Esophagus muscularis mucosa (tissue), 4 donors: ENCODE results near the gene SRP68. TPM values are rescaled to one million over a fixed set of nuclear protein-coding genes. Genes with fewer than 3 reads are reported as not detected.

Experiments used
- DNase-seq: peaks from one replicate; pipeline ENCODE4 v3.0.0-alpha.2; 2017; ENCODE audit errors: extremely low spot score
- H3K27ac ChIP-seq, 4 donors: fragments of 200-600 bp; sonication (generic); replicated peaks in 1 of 4; 1 replicate in 3 of 4; 2 replicates in 1 of 4; pipeline ENCODE4 v1.5.1; 2016 to 2019; ENCODE audit warnings: mild to moderate bottlenecking in 1 of 4
- H3K27me3 ChIP-seq, 4 donors: fragments of 200-600 bp; sonication (generic); one replicate each; pipeline versions ENCODE4 v1.5.1 to v1.6.0; 2016 to 2019
- H3K36me3 ChIP-seq, 4 donors: fragments of 200-600 bp; sonication (generic); one replicate each; pipeline ENCODE4 v1.5.1; 2016 to 2019
- H3K4me1 ChIP-seq, 4 donors: fragments of 200-600 bp; sonication (generic); one replicate each; pipeline ENCODE4 v1.5.1; 2016 to 2019
- H3K4me3 ChIP-seq, 4 donors: fragments of 200-600 bp; sonication (generic); 1 replicate in 2 of 4; 2 replicates in 2 of 4; pipeline ENCODE4 v1.5.1; 2016 to 2019; ENCODE audit warnings: mild to moderate bottlenecking in 4 of 4, moderate library complexity in 1 of 4
- H3K9me3 ChIP-seq, 4 donors: fragments of 200-600 bp; sonication (generic); 1 replicate in 3 of 4; 2 replicates in 1 of 4; pipeline ENCODE4 v1.5.1; 2016 to 2019
- EP300 ChIP-seq: sonication (generic); formaldehyde crosslinking; IDR thresholded peaks from one replicate; pipeline ENCODE4 v1.6.1; 2017; ENCODE audit warnings: antibody characterized with exemption
- POLR2A ChIP-seq: fragments of 450-650 bp; IDR thresholded peaks from one replicate; pipeline ENCODE4 v1.6.1; 2017; ENCODE audit warnings: antibody characterized with exemption, moderate library complexity, mild to moderate bottlenecking, low read depth
- POLR2AphosphoS5 ChIP-seq, 2 donors: sonication (generic); formaldehyde crosslinking; IDR thresholded peaks; one replicate each; pipeline ENCODE4 v1.6.1; 2017; ENCODE audit warnings: antibody characterized with exemption in 2 of 2
- WGBS: methylation state at CpG from one replicate; pipeline ENCODE4 v1.1.5; 2018; 5-methylcytosine and 5-hydroxymethylcytosine counted together
- intact Hi-C: fragments of 100-400 bp; cut with DNase I; formaldehyde crosslinking; loops from one replicate; pipeline ENCODE4 v1.15.1; 2023
- total RNA-seq, 4 donors: library from RNA; depleted of rRNA; stranded (reverse); fragments of >200 nt; gene quantifications; one replicate each; pipeline versions ENCODE4 v1.1.0 to v1.2.1, GENCODE V29; 2016
- TF ChIP-seq, protein P1 (sequence below), 3 experiments: fragments of 200-600 bp in 2 of 3; fragments of 450-650 bp in 1 of 3; sonication (generic) in 2 of 3; IDR thresholded peaks; one replicate each; pipeline ENCODE4 v1.5.1; 2017 to 2019; ENCODE audit warnings: antibody characterized with exemption in 3 of 3, mild to moderate bottlenecking in 2 of 3, moderate library complexity in 1 of 3

SRP68 gene
- total RNA-seq, 4 donors from 2014 or later: 41.9 to 56.9 (median 50.0) TPM

GRCh38 chr17:76090517-76091129 lies 18.3 kb upstream of the SRP68 start:
- 90% methylated on average over 13 of the region's 17 CpGs for WGBS

DNA sequence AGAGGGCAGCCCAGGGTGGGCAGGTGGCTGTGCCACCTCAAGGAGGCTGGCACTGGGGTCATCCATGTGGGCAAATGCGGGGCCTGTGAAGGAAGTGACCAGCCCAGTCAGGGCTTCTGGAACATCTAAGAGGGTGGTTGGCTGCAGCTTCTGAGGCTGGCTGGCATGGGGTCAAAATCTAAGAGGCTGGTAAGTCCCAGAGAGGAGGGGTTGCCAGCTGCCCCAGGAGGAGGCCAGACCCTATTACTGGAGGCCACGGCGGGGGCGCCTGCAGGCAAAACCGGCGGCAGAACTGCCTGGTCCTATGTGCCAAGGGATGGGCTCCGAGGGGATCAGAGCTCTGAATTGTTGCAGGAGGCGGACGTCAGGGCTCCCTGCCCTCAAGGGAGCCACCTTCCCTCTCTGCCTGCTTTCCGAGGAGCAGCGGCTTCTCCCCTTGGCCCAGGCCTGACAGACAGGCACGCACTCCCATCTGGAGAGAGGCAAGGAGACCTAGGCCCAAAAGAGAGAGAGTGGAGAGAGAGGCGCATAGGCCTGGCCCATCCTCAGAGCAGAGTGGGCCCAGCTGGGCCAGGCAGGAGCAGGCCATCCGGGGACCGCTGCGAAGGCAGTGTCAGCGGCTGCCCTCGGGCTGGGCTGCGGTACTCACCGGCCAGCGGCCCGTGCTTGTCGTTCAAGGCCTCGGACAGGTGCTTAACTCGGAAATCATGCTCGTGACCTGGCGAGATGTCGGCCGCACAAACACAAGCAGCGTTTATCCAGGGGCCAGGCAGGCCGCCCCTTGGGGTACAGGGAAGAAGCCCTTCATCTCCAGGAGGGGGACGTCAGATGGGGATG lies 17.6 kb upstream of the SRP68 start:
- H3K4me3 ChIP-seq: no peak overlapping the region
- H3K9me3 ChIP-seq: no peaks in the 10 kb centered on the region
- H3K27ac ChIP-seq: no peak overlapping the region
- no peak for DNase-seq
- intact Hi-C loops: no loop called here
- no peaks in the 10 kb centered on the region for H3K27me3 ChIP-seq
- peaks cover 69 to 100% (median 98%) of the 10 kb centered on the region in 4 donors for H3K36me3 ChIP-seq
- no peaks in the 10 kb centered on the region for H3K4me1 ChIP-seq
- WGBS: 73% methylated on average over 13 of the region's 32 CpGs
- TF ChIP-seq POLR2AphosphoS5 (IDR thresholded peaks at IDR 0.05): no peak
- TF ChIP-seq EP300: no peak
- TF ChIP-seq, protein P1, sequence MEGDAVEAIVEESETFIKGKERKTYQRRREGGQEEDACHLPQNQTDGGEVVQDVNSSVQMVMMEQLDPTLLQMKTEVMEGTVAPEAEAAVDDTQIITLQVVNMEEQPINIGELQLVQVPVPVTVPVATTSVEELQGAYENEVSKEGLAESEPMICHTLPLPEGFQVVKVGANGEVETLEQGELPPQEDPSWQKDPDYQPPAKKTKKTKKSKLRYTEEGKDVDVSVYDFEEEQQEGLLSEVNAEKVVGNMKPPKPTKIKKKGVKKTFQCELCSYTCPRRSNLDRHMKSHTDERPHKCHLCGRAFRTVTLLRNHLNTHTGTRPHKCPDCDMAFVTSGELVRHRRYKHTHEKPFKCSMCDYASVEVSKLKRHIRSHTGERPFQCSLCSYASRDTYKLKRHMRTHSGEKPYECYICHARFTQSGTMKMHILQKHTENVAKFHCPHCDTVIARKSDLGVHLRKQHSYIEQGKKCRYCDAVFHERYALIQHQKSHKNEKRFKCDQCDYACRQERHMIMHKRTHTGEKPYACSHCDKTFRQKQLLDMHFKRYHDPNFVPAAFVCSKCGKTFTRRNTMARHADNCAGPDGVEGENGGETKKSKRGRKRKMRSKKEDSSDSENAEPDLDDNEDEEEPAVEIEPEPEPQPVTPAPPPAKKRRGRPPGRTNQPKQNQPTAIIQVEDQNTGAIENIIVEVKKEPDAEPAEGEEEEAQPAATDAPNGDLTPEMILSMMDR (IDR thresholded peaks at IDR 0.05): no peak
- no peak for TF ChIP-seq POLR2A

More at GRCh38 chr17:76090517-76091129, 18.3 kb upstream of the SRP68 start:
- Histone ChIP-seq H3K9me3 (no peaks in the 10 kb centered on the region), H3K4me3 (no peak overlapping the region), H3K27me3 (no peaks in the 10 kb centered on the region), H3K36me3 (peaks cover 68 to 99% (median 98%) of the 10 kb centered on the region in 4 donors), H3K4me1 (no peaks in the 10 kb centered on the region), H3K27ac (no peak overlapping the region)
- TF ChIP-seq POLR2A: no peak
- TF ChIP-seq, protein P1 (IDR thresholded peaks at IDR 0.05): no peak
- TF ChIP-seq POLR2AphosphoS5 (IDR thresholded peaks at IDR 0.05): no peak
- no peak for TF ChIP-seq EP300
- no peak for DNase-seq
- intact Hi-C loops: no loop called here

DNA sequence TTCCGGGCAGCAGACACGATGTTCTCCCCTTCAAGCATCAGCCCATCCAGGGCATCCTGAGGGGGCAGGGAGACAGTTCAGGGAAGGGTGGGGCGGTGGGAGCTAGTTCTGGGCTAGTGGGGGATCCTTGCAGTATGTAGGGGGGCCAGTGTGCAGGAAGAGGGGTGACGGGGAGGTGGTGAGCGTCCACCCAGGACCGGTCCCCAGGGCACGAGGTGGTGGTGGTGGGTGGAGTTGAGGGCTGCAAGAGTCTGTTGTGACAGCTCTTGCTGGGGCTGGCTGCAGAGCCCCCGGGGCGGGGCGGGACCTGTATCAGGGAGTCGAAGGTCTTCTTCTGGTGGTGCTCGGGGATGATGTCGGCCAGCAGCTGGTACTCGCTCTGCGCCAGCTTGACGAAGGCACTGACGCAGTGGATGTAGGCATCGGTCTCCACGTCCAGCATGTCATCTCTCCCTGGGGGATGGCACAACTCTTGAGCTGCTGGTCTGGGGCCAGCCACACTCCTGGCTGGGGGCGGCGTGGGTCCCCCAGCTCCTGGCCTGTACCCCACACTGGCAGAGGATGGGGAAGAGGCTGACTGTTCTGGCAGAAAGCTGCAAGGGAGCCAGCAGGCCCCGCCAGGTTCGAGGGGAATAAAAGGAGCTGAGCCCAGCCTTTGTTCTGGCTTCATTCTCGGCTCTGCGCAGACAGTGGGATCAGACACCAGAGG lies 16.7 kb upstream of the SRP68 start:
- peaks cover 72 to 100% (median 98%) of the 10 kb centered on the region in 4 donors for H3K36me3 ChIP-seq
- no peak for TF ChIP-seq EP300
- TF ChIP-seq, protein P1 (IDR thresholded peaks at IDR 0.05): no peak
- no peak for TF ChIP-seq POLR2A
- no peak for TF ChIP-seq POLR2AphosphoS5 (IDR thresholded peaks at IDR 0.05)
- no peaks in the 10 kb centered on the region for H3K4me1 ChIP-seq
- intact Hi-C loops: no loop called here
- no peak overlapping the region for H3K27ac ChIP-seq
- H3K9me3 ChIP-seq: no peaks in the 10 kb centered on the region
- no peaks in the 10 kb centered on the region for H3K27me3 ChIP-seq
- no peak overlapping the region for H3K4me3 ChIP-seq
- DNase-seq: no peak
- WGBS: 87% methylated on average over 22 of the region's 25 CpGs

DNA sequence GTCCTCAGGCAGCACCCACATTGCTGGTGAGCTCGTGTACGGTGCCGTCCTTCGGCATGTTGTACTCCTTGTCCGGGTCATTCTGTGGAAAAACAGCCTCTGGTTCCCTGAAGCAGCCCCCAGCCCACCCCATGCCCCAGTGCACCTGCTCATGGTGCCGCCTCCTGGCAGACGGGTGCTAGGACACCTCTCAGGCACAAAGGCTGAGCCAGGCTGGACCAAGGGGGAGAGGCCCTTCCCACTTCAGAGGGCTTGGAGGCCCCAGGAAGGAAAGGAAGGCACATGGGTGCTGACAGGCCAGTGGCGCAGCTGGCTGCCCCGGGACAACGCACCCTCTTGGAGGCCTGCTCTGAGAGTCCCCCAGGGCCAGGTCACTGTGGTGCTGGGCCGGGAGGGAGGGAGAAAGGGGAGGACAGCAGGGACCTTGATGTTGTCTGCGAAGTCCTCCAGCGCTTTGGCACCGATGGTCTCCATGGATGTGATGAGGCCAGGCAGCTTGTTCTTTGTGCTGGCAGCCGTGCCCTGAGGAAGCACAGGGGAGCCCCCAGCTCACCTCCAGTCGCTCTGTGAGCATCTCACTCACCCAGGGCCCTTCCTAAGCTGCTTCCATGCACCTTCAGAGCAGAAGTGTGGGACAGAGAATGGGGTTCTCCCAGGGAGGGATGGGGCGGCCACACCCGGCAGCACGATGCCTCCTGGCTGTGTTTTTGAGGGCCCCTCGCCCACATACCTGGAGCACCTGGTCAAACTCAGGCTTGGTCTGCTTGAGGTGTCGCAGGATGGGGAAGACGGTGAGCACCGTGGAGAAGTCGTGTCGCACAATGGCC lies 15.9 kb upstream of the SRP68 start:
- no peak overlapping the region for H3K27ac ChIP-seq
- intact Hi-C loops: no loop called here
- no peaks in the 10 kb centered on the region for H3K4me1 ChIP-seq
- peaks cover 72 to 100% (median 98%) of the 10 kb centered on the region in 4 donors for H3K36me3 ChIP-seq
- H3K9me3 ChIP-seq: no peaks in the 10 kb centered on the region
- no peak overlapping the region for H3K4me3 ChIP-seq
- no peaks in the 10 kb centered on the region for H3K27me3 ChIP-seq
- TF ChIP-seq, protein P1 (IDR thresholded peaks at IDR 0.05): no peak
- no peak for TF ChIP-seq POLR2AphosphoS5 (IDR thresholded peaks at IDR 0.05)
- TF ChIP-seq EP300: no peak
- TF ChIP-seq POLR2A: no peak
- no peak for DNase-seq
- WGBS: 82% methylated on average over 22 of the region's 25 CpGs
